GM21526 (cell line): ENCODE results near the gene DHRS11.
A peak's percentile ranks its signal among the peaks of the same experiment; 100 is the strongest.

Experiments
- ATAC-seq: cut with Tn5 transposase; IDR thresholded peaks from one replicate; pipeline ENCODE4 v1.9.1; 2021; ENCODE audit warnings: moderate library complexity; ENCODE audit not compliant: unreplicated experiment, low FRiP score

The DHRS11 gene, protein sequence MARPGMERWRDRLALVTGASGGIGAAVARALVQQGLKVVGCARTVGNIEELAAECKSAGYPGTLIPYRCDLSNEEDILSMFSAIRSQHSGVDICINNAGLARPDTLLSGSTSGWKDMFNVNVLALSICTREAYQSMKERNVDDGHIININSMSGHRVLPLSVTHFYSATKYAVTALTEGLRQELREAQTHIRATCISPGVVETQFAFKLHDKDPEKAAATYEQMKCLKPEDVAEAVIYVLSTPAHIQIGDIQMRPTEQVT

DNA sequence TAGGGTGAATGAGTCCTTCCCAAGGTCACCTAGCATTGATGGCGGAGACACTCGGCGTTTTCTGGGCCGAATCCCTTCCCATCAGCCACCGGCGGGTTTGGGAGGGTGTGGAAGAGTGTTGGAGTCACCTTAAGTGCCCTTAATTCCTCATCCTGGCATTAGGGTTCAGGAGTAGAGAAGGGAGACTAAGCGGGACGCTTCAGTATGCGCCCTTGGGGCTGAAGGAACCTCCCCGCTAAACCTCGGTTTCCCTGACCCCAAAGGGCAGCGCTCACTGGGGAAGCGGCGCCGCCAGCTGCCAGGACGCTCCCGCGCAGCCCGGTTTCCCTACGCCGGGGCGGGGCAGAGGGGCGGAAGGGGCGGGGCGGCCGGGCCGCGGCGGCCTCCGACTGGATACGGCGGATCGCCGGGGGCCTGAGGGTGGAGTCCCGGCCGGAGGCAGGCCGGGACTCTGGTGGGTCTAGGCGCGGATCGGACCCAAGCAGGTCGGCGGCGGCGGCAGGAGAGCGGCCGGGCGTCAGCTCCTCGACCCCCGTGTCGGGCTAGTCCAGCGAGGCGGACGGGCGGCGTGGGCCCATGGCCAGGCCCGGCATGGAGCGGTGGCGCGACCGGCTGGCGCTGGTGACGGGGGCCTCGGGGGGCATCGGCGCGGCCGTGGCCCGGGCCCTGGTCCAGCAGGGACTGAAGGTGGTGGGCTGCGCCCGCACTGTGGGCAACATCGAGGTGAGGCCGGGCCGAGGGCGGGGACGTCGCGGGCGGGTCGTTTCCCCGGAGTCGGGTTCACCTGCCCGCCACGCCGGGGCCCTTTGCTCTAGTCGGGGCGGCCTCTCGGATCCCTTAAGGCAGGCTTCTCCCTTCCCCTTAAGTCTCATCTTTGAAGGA is at the start of gene DHRS11:
TSS of gene DHRS11 (plus strand) at position 446 of the 882 bp plus-strand sequence. CDS start at position 577, 131 bp downstream.
- no peak for ATAC-seq

DNA sequence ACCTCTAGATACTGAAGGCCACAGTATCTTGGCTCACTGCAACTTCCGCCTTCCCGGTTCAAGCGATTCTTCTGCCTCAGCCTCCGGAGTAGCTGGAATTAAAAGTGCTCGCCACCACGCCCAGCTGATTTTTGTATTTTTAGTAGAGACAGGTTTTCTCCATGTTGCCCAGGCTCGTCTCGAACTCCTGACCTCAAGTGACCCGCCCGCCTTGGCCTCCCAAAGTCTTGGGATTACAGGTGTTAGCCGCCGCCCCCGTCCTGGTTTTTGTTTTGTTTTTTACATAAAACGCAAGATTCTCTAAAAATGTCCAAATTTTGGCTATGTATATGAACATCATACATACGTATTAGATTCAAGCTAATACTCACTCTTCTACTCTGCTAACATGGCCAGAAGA is 48.9 kb upstream of the DHRS11 start:
- ATAC-seq, result no peak

DNA sequence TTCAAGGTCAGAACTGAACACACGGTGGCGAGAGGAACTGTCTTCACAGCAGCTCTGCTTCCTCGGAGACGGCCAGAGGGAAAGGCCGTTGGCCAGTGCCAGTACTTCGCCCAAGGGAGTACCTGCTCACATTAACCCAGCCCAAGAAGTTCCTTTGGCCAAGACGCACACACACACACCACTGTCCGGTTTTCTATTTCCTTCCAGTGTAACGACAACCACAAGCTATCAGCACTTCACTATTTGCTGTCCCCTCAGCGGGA is 47.7 kb upstream of the DHRS11 start:
- ATAC-seq, result peak; percentile 6

DNA sequence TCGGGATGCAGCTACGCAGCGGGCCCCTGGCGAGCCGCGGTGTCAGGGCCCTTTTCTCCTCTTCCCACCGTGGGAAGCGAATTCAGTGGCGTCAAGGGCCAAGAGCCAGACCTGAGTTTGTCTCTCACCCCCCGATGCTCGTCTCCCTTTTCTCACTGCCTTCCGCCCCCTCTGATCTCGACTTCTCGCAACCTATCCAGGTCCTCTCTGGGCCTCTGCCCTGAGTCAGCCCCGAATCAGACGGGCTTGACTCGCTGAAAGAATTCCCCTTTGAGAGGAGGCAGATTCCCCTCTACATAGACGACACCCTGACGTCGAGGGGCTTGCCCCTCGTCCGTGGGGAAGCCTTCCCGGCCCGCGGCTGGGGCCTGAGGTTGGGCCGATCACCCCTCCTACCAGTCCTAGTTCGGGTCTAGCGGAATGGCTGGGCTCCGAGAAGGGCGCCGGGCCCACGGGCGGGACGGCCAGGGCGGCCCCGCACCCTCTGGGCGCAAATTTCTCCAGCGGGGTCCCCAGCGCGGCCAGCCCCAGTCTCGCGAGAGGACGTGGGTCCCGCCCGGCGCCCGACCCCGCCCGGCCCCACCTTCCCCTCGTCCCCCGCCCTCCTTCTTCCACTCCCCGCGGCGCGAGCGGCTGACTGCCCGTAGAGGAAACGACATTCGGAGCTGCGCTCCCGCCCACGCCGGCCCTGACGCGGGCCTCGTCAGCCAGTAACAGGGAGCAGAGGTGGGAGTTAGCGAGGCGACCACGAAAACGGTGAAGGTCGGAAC is 47.2 kb upstream of the DHRS11 start, which contains the start of gene GGNBP2:
TSS of gene GGNBP2 (plus strand) at position 613 of the 770 bp plus-strand sequence. CDS start 806 bp downstream, outside the sequence.
- peak; percentile 47 for ATAC-seq

DNA sequence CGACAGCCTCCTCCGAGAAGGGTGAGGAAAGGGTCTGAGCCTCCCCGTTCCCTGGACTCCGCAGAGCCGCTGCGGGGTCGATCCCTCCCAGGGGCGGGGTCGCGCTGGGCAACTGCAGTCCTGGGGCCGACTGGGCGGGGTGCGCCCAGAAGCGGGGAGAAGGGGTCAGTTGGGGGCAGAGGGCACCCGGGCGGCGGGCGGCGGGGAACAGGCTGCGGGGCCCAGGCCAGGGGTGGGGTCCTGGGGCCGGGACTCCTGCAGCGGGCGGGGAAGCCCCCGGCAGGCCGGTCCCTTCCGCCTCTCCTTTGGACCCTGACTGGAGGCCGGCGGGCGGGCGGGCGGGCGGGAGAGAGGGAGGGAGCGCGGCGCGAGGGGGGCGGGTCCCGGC is 46.6 kb upstream of the DHRS11 start:
- no peak for ATAC-seq

DNA sequence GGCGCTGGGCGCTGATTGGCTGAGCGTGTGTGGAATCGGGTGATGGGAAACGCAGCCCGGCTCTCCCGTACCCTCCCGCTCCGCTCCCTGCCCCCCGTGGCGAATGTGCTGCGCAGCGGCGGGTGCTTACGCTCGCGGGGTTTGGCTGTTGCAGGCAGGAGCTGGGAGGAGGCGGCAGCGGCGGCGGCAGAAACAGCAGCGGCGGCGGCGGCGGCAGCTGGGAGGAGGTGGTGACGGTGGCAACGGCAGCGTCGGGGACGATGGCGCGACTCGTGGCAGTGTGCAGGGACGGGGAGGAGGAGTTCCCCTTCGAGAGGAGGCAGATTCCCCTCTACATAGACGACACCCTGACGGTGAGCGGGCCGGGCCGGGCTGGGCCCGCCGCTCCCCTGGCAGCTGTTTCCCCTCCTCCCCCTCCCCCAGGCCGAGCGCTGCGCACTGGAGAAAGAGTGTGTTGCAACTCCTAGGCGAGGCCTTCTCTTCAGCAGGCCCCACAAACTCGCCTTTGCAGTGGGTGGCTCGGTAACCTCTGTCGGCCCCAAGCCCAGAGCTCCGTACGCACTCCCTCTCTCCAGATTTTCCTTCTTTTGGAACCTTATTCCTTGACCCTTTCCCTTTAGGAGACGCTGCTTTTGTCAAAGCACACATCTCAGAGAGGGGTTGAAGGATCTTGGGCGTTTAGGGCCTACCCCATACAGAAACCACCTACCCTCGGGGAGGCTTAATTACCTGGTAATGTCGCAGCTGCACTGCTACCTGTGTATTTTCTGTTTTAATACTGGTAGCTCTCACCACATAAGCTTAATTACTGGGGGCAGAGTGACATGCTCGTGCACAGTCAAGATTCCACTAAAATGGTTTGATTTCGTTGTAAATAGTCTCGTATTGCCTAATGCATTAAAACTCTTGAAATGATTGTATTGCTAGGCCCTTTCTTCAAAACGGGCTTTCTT is 45.9 kb upstream of the DHRS11 start:
- ATAC-seq, result peak; percentile 55

DNA sequence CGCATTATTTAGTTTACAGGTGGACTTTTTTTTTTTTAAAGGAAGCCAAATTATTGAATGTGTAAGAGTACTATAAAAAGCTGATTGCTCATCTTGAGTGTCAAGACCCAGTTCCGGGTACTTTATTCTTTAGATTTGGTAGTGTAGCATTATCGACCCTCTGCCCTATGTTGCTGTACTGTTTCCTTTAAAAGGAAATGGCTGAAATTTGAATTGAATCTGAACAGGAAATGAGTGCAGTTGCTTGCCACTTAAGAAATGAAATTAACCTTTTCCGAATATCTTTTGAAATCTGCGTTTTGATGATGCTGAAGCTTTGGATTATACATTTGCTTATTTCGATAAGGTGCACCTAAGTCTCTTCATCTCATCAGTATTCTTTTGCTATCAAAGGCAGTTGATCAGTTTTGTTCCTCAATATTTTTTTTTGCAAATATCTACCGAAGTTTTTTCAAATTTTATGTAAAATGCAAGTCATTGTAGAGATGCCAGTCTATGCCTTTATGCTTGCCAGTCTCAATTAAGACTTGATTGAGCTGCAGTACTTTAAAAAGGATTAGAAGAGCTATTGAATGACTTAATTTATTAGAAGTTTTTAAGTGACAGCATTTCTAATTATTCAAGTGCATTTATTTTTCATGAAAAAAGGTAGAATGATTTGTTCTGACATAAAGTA is 45.1 kb upstream of the DHRS11 start:
- no peak for ATAC-seq

DNA sequence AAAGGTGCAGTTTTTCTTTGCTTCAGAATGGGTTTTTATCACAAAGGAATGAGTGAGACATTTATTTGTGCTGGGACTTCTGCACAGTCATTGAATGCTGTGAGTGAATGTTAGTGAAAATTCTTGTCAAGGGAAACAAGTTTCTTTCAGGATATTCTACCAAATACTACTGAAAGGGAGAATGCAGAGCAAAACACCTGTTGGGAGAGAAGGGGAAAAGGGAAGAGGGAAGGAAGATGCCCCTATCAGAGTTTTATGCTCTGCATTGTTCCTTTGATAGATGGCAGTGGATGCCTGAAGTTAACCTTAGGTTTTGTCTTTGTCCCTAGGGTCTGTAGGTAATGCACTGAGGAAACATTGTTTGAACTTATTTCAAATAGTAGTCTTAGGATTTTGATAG is 43.9 kb upstream of the DHRS11 start:
- no peak for ATAC-seq

DNA sequence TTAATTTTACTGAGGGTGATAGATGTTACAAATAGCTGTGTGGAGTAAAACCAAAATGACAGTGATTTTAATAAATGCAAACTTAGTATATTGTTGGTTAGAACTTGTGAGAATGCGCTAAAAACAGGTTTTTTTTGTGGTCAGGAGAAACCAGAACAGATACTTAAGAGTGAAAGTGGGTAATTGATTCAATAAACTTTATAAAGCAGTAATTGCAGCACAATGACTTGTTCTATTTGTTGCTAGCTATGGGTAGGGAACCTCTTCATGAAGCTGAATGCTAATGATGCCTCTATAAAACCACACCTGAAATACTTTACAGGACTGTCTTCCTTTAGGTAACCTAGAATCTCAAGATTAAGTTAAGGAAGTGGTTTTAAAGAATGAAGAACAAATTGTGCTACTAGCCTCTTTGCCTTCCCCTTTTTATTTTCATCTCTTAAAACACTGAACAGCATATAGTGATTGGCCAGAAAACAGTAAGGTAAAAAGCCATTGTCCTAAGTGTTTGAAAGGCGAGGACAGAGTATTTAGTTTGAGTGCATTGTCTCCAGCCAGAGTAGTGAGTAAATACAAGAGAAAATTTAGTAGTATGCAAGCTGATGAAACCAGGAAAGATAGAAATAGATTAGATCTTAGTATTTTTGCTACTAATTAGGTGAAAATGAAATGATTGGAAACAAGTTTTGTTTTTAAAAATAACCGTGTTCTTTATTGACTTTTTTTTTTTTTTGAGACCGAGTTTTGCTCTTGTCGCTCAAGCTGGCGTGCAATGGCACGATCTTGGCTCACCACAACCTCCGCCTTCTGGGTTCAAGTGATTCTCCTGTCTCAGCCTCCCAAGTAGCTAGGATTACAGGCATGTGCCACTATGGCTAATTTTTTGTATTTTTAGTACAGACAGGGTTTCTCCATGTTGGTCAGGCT is 40.9 kb upstream of the DHRS11 start:
- no peak for ATAC-seq

DNA sequence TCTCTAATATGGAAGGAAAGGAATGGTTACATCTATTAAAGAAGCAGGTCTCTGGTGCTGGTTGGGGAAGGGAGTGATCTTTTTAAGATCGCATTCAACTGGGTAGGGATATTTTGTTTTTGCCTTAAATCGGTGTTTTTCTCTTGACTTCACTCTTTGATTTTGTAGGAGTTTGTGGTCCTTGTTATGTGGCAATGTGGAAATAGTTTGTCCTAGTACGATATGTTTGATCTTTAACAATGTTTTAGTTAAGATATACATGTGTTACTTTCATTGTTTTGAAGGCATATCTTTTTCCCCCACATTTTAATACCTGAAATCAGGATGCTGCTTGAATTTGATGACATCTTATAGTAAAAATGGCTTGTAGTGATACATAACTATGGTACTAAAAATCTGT is 38.2 kb upstream of the DHRS11 start:
- ATAC-seq, result no peak

DNA sequence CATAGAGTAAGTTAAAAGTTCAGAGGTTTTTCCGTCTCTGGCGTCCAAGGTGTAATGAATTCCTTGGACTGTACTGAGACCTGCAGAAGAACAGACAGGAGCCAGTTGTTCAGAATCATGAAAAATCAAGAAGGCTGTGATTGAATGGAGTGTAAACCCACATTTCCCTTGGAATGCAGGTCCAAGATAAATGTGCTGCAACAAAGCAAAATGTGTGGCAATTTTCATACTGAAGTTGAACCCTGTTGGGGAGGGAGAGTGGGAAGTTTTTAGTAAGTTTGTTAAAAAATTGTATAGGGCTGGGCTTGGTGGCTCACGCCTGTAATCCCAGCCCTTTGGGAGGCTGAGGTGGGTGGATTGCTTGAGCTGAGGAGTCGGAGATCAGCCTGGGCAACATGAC is 25.6 kb upstream of the DHRS11 start:
- no peak for ATAC-seq

DNA sequence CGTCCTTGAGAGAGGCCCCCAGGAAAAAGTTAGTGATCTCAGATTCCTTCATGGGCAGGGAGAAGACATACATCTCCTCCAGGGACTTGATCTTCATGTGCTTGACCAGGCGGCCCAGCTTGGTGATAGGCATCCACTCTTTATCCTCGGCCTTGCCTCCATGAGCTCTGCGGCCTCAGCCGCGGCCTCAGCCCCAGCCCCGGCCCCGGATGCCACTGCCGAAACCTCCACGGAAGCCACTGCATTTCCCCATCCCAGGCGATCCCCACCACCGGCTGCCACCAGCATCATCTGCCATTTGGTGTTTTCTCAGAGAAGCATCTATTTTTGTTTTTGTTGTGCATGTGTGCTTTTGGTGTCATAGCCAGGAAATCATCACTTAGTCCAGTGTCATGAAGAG is 16.7 kb upstream of the DHRS11 start:
- no peak for ATAC-seq

DNA sequence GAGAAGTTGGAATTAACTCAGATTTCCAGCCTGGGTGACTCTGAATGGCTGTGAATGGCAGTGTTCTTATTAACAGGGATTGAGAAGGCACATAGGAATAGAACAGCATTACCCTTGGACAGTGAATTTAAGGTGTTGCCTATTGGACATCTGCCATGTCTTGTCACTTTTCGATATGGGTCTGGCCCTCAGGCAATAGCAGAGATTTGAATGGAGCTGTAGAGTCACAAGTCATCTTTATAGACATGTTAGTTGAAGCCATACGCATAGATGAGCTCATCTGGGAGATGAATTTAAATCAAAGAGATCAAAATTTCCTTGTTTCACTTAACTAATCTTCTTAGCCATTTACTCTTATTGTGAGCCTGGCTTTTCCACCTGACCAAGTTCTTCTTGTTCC is 14.9 kb upstream of the DHRS11 start:
- ATAC-seq, result no peak

DNA sequence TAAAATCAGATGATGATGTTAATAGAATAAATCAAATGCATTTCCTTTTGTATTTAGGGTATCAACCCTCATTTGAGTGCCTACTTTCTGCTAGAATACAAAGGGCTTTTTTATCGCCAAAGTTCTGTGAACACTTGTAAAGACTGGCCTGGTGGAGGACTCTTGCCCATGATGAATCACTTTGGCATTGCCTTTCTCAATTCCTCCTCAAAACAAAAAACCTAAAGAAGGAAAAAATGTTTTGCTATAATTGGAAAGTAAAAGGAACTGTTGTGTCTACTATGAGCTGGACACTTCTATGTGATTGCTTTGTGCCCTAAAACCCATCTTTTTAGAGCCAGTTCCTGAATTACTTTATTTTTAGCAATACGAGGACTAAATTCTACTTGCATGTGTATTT is 13.0 kb upstream of the DHRS11 start:
- ATAC-seq, result no peak

DNA sequence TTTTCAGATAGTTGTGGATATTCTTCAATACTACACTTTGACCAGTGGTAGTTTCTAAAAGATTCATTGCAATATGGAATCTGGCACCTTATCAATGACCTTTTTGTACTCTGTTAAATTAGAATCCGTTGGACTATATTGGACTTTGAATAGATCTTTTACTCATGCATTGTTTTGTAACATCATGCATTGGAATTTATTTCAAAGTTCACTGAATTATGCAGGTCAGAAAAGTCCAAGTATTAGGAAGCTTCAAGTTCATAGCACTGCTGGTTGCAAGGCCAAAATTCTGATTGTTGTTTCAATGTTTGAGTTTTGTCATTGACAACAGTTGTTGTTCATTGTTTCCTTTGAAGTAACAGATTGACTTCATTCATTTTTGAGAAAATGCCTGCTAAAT is 7.9 kb upstream of the DHRS11 start:
- ATAC-seq, result no peak

DNA sequence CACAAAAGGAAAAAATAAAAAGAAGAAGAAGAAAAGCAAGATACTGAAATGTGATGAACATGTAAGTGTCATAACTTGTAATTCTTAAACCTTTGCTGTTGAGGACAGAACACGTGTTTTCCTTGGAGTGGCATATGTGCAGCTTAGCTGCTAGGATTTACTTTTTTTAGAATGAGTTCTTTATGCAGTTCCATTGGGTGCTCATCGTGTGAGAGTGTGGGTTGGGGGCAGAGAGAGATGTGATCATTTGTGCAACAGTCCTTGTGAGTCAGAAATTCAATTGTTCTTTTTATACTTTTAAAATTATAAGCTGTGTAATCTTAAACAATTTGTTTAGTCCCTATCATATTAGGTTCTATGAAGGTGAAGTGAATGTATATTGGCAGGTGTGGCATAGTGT is 5.5 kb upstream of the DHRS11 start:
- ATAC-seq, result no peak

DNA sequence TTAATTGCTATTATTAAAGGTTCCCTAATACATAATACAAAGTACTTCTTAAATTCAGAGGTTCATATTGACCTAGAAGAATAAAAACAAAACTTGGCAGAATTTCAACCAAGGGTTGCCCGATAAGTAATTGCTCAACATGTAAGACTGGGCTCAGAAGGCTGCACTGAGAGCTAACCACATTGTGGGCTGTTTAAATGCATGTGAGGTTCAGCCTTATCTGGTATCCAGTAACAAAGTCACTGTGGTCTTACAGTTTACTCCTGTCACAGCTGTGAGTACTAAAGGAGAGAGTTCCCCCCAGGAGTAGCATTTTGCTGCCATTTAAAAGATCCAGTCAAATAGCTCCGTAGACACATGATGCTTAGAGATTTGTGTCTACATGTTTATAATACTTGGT is 1.6 kb upstream of the DHRS11 start:
- ATAC-seq, result no peak

DNA sequence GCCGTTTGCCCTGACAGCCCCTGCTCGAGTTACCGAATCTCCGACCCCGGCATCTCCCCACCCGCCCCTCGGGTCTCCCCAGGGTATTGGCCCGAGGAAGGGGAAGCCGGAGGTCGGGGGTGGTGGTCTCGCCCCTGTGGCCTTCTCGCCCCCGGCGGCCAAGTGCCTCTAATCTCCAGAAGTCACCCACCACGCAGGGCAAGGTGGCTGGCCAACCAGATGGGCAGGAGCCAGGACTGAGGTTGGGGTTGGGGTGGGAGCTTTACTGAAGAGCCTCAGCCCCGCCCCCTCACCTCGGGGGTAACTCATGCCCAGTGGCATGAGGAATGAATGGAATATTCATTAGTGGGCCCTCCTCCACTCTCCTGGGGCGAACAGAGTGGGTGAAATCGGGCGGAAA is 637 bp downstream of the DHRS11 start:
- ATAC-seq, result no peak
